GM21390 (cell line): ENCODE results near the gene IL19.

Experiments used
- ATAC-seq: cut with Tn5 transposase; IDR thresholded peaks from one replicate; pipeline ENCODE4 v1.9.1; 2021; ENCODE audit not compliant: unreplicated experiment

The IL19 gene

GRCh38 chr1:206797534-206798383 is 27.2 kb downstream of the IL19 start:
- ATAC-seq, result no peak

- ATAC-seq, result no peak
These were observed 27.9 kb downstream of the IL19 start for GRCh38 chr1:206798384-206798996.

GRCh38 chr1:206799311-206799710 is 28.7 kb downstream of the IL19 start:
- no peak for ATAC-seq

- no peak for ATAC-seq
These were observed 29.8 kb downstream of the IL19 start for GRCh38 chr1:206800411-206800810.

- no peak for ATAC-seq
These were observed 30.3 kb downstream of the IL19 start for GRCh38 chr1:206800891-206801290.

GRCh38 chr1:206801467-206801866 is 30.9 kb downstream of the IL19 start:
- ATAC-seq, result no peak

GRCh38 chr1:206802401-206802800 is 31.8 kb downstream of the IL19 start:
- no peak for ATAC-seq

GRCh38 chr1:206803221-206803730 is 32.7 kb downstream of the IL19 start:
- peak; percentile 97 for ATAC-seq

- no peak for ATAC-seq
These were observed 33.7 kb downstream of the IL19 start for GRCh38 chr1:206804156-206804737.

- ATAC-seq, result no peak
These were observed 34.8 kb downstream of the IL19 start for GRCh38 chr1:206805357-206805756.

GRCh38 chr1:206808615-206809014 is 38.0 kb downstream of the IL19 start:
- no peak for ATAC-seq

GRCh38 chr1:206809504-206810084 is 39.0 kb downstream of the IL19 start:
- ATAC-seq, result no peak

- ATAC-seq, result no peak
These were observed 41.9 kb downstream of the IL19 start for GRCh38 chr1:206812471-206812870.

GRCh38 chr1:206814716-206815341 is 44.3 kb downstream of the IL19 start:
- ATAC-seq, result no peak

GRCh38 chr1:206816390-206817287 is 46.1 kb downstream of the IL19 start:
- peak; percentile 70 for ATAC-seq

GRCh38 chr1:206821493-206821892 is 50.9 kb downstream of the IL19 start:
- no peak for ATAC-seq

GRCh38 chr1:206823727-206824126 is 53.2 kb downstream of the IL19 start:
- ATAC-seq, result no peak

GRCh38 chr1:206824331-206824730 is 53.8 kb downstream of the IL19 start:
- ATAC-seq, result no peak

GRCh38 chr1:206826394-206826793 is 55.8 kb downstream of the IL19 start:
- no peak for ATAC-seq

- ATAC-seq, result no peak
These were observed 57.5 kb downstream of the IL19 start for GRCh38 chr1:206828061-206828460.
